Tongue (tissue), 3 donors: ENCODE results near the gene FRS3. TPM values are rescaled to one million over a fixed set of nuclear protein-coding genes. Genes with fewer than 3 reads are reported as not detected.

ENCODE experiments used
- DNase-seq: peaks from one replicate; pipeline ENCODE4 v3.0.0-alpha.2; 2015
- small RNA-seq: library from RNA; depleted of rRNA; stranded (forward); fragments of <200 nt; gene quantifications from one replicate; pipeline ENCODE3, GENCODE V24; 2014; ENCODE audit warnings: low replicate concordance
- total RNA-seq: library from RNA; depleted of rRNA; stranded (reverse); fragments of >200 nt; gene quantifications from one replicate; pipeline ENCODE4 v1.2.3, GENCODE V29; 2014

The FRS3 gene
- total RNA-seq, 1 donor from 2014 or later: 2.4 TPM

- DNase-seq: peak; percentile 29
Measured at GRCh38 chr6:41728073-41728936, 51.4 kb downstream of the FRS3 start.

- no peak for DNase-seq
Measured at GRCh38 chr6:41727705-41728072, 52.0 kb downstream of the FRS3 start.

GRCh38 chr6:41726876-41727275 lies 52.8 kb downstream of the FRS3 start:
- no peak for DNase-seq

GRCh38 chr6:41724586-41725501 lies 54.9 kb downstream of the FRS3 start:
- no peak for DNase-seq

- no peak for DNase-seq
Measured at GRCh38 chr6:41724228-41724580, 55.5 kb downstream of the FRS3 start.

- DNase-seq: peak; percentile 44
Measured at GRCh38 chr6:41723530-41724227, 56.0 kb downstream of the FRS3 start.

- DNase-seq: no peak
Measured at GRCh38 chr6:41722969-41723529, 56.7 kb downstream of the FRS3 start.

- DNase-seq: no peak
Measured at GRCh38 chr6:41721414-41721813, 58.3 kb downstream of the FRS3 start.

GRCh38 chr6:41720783-41721182 lies 58.9 kb downstream of the FRS3 start:
- no peak for DNase-seq

- DNase-seq: no peak
Measured at GRCh38 chr6:41720262-41720620, 59.5 kb downstream of the FRS3 start.

Small RNA genes within 50 kb of the gene (small RNA-seq; reads per million reads assigned to genes)
- gene AL365205.2 (not detected), gene AL365205.3 (not detected)

Other genes starting within 250 kb of the FRS3 start
- 4.1 TPM for gene FOXP4, start 233.5 kb downstream of the FRS3 start, total RNA-seq
- gene MDFI, start 141.4 kb downstream of the FRS3 start, total RNA-seq: 23.5 TPM
- 30.7 TPM for gene TFEB, start 44.3 kb downstream of the FRS3 start, total RNA-seq
- not detected for gene PGC, start 32.5 kb downstream of the FRS3 start, total RNA-seq
- 4.4 TPM for gene PRICKLE4, start 882 bp upstream of the FRS3 start, total RNA-seq
- 88.1 TPM for gene TOMM6, start 7.8 kb upstream of the FRS3 start, total RNA-seq
- 4.1 TPM for gene USP49, start 115.5 kb upstream of the FRS3 start, total RNA-seq
- 26.6 TPM for gene MED20, start 141.2 kb upstream of the FRS3 start, total RNA-seq
- gene BYSL, start 141.6 kb upstream of the FRS3 start, total RNA-seq: 15.5 TPM
- gene CCND3, start 161.9 kb upstream of the FRS3 start, total RNA-seq: 20.3 TPM